Myocyte (in vitro differentiated cells): ENCODE data around the gene SNRPN. TPM values are rescaled to one million over a fixed set of nuclear protein-coding genes. Genes with fewer than 3 reads are reported as not detected.
"Not testable (repeated sequence)": the region's sequence is repeated elsewhere in the genome, so short reads cannot be mapped to it uniquely, and the experiment has no call there.

Experiments used
- DNase-seq: peaks from one replicate; pipeline ENCODE4 v3.0.0-alpha.2; 2012; ENCODE audit warnings: low read depth
- total RNA-seq: library from RNA; depleted of rRNA; stranded (reverse); fragments of >200 nt; gene quantifications from 2 replicates; pipeline ENCODE4 v1.2.3, GENCODE V29; 2014

Gene SNRPN
- total RNA-seq, 1 donor from 2014 or later: 504 TPM

DNA sequence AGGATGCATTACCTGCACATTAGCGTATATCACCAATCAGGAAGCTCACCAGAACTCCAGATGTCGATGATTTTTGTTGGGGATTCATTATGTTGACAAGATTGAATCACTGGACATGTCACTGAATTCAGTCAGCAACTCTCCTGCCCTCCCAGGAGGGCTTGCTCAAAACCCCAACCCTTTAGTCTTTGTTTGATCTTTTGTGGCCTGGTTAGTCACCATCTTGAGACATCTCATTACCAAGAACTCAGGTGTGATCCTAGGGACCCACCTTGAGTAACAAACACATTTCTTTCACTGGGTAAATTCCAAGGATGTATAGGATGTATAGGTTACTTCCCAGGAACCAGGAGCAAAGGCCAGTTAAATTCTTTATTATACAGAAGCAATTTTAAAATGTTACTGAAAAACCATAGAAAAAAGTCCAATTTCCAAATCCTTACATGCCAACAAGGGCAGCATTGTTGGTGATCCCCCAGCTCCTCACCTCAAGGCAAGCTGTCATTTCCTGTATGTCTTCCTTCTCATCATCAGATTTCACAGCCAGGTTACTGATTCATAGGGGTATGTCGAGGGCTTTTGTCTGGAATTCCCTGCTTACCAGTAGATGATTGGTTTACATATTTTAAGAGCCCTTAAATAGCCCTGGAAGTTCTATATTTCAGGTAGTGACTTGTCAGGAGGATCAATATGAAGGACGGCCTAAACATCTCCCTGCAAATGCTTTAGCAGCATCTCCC, 11.7 kb downstream of the SNRPN start:
- no peak for DNase-seq

DNA sequence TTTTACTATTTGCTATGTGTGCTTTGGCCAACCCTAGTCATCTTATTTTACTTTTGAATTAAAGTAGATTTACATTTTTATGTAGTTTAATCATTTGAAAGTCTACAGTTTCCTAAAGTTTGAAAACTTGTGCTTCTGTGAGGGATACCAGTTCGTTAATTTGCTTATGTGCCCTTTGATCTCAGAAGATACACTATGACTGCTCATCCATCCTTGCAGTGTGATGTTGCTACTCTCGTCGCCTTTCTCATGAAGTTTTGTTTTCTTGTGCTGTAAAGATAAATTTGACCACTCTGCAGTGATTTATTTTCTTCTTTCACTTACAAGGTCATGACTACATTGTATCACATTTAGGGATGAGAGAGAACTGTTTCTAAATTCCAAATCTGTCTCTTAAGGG, 16.3 kb downstream of the SNRPN start:
- no peak for DNase-seq

DNA sequence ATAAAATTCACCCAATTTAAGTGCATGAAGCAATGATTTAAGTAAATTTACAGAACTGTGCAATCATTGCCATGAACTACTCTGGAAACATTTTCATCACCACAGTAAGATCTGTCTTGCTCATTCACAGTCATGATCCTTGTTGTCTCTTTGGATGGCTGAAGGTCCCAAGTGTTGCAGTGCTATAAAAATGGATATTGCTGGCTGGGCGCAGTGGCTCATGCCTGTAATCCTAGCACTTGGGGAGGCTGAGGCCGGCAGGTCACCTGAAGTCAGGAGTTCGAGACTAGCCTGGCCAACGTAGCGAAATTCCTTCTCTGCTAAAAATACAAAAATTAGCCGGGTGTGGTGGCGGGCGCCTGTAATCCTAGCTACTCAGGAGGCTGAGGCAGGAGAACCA, 17.0 kb downstream of the SNRPN start:
- DNase-seq: no peak

DNA sequence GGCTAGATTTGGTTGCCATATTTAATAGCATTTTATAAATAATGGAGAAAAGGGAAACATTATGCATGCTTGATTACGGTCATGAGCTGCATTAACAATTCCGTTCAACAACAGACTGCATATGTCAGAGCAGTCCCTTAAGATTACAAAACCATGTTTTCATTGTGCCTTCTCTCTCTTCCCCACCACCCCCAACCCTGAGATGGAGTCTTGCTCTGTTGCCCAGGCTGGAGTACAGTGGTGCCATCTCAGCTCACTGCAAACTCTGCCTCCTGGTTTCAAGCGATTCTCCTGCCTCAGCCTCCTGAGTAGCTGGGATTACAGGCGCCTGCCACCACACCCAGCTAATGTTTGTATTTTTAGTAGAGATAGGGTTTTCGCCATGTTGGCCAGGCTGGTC, 17.9 kb downstream of the SNRPN start:
- DNase-seq: not testable (repeated sequence)

DNA sequence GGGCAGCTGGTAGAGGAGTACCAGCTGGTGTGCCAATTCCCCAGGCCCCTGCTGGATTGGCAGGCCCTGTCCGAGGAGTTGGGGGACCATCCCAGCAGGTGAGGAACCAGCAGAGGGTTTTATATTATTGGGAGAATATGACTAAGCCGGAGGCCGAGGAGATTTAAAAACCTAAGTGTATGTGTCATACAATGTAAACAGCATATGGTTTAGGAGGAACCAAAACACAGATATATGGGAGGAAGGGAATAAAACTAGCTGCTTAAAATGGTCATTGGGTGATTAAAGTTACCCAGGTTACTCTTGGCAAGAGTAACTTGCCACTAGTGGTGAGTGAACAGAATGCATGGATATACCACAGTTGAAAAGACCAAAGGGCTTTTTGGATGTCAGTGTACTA, 22.1 kb downstream of the SNRPN start:
- DNase-seq: no peak

DNA sequence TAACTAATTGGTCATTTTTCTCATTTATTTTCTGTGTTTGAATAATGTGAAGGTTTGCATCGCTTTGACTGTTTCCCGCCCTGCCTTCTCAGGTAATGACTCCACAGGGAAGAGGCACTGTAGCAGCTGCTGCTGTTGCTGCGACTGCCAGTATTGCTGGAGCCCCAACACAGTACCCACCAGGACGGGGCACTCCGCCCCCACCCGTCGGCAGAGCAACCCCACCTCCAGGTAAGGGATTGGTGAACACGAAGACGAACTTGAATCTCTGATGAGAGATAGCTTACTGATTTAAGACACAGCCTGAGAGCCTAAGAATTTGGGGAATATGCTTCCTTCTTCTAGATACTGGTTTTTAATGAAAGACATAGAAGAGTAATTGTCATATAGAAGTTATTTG, 22.9 kb downstream of the SNRPN start:
- no peak for DNase-seq

DNA sequence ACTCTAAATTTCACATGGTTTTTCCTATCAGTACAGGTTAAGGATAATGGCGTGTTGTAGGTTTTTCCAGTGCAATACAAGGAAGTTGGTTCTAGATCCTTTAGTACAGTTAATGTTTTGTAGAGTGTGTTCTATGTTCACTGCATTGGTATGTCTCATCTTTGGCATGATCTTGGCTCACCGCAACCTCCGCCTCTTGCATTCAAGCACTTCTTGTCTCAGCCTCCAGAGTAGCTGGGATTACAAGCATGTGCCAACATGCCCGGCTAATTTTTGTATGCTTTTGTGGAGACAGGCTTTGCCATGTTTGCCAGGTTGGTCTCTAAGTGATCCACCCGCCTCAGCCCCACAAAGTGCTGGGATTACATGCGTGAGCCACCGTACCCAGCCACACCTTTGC, 30.4 kb downstream of the SNRPN start:
- no peak for DNase-seq

DNA sequence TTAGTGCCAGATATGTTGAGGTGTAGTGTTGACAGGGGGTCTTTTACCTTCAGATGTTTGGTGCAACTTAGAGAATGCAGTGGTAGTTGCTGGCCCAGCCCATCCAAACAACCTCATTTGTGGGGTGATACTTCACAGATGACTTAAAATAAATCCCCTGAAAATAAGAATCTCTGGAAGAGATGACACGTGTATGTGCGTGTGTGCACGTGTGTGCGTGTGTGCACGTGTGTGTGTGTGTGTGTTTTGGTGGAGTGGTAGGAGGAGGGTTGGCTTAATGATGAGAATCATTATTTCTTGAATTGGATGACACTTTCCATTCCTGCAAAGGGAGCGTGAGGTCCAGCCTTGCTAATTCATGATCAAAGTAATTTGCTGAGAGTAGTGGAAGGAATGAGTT, 31.9 kb downstream of the SNRPN start:
- DNase-seq: no peak

DNA sequence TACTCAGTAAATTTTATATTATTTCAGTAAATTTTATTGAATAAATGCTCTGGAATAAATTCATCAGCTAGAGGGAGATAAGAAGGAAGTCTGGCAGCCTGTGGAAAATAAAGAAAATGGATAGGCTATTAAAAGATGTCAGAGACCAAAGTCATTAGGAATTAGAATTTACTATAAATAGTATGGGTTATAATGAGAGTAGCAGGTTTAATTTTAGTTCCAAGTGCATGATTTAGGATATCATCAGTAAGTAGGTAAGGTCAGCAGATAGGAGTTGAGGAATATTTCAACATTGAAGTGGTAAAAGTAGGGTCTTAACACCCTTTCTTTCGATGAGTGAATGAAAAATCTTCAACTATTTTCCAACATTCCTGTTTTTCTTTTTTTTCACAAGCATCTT, 64.6 kb downstream of the SNRPN start:
- DNase-seq: no peak

DNA sequence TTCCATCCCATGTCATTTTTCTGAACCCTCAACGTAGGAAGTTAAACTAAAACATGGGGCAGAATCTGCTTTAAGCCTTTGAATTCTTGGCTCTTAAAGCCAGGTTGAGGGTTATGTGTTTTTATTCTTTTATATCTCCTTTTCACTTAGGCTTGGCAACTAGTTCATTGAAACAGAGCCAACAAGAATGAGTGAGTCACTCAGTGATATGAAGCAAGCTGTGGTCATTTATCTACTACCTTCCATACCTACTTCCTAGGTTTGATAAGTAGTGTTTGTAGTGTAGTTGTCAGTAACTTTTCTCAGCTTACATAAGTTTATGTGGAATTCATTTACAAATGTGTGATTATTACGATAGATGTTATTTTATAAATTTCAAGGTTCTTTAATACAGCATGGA, 67.4 kb downstream of the SNRPN start:
- DNase-seq: peak; percentile 3

Other genes with a start within 250 kb of the SNRPN start
- 13.9 and 19.6 TPM in 2 replicates for gene SNURF, start within 50 bp of the SNRPN start, total RNA-seq